ENCODE results near the gene HDAC3.

The HDAC3 gene

DNA sequence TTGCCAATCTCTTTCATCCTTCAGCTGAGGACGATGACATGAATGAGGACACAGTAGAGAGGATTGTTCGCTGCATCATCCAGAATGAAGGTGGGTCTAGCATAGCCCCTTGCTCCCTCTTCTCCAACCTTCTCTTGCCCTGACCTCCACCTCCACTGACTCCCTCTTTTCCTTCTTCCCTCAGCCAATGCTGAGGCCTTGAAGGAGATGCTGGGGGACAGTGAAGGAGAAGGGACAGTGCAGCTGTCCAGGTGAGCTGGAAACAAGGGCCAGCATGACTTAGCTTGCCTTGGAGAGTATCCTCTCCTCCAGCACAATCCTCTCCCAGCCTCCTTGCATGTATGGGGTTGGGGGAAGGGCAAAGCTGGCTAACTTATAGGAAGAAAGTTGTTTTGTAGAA, 2.1 kb upstream of the HDAC3 start:
- TF ChIP-seq CREB1 (IDR thresholded peaks at IDR 0.05; ENCODE audit: low read depth) (no peak), YY1 (IDR thresholded peaks at IDR 0.05; ENCODE audit: low read depth) (no peak), TCF12 (IDR thresholded peaks at IDR 0.05; ENCODE audit: low read depth) (no peak), RAD21 (IDR thresholded peaks at IDR 0.05; ENCODE audit: low read depth) (no peak), EGR1 (IDR thresholded peaks at IDR 0.05) (no peak), FOXM1 (IDR thresholded peaks at IDR 0.05; ENCODE audit: borderline replicate concordance, low read depth) (no peak), EP300 (IDR thresholded peaks at IDR 0.05; ENCODE audit: borderline replicate concordance) (no peak), TEAD4 (IDR thresholded peaks at IDR 0.05) (no peak), TAF1 (IDR thresholded peaks at IDR 0.05; ENCODE audit: low read depth) (no peak), NFIC (IDR thresholded peaks at IDR 0.05) (no peak), ZBTB7A (IDR thresholded peaks at IDR 0.05; ENCODE audit: low read depth) (no peak), CEBPB (IDR thresholded peaks at IDR 0.05) (no peak)
- TF ChIP-seq, protein P1, sequence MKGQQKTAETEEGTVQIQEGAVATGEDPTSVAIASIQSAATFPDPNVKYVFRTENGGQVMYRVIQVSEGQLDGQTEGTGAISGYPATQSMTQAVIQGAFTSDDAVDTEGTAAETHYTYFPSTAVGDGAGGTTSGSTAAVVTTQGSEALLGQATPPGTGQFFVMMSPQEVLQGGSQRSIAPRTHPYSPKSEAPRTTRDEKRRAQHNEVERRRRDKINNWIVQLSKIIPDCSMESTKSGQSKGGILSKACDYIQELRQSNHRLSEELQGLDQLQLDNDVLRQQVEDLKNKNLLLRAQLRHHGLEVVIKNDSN (IDR thresholded peaks at IDR 0.05): no peak
- TF ChIP-seq, protein P2, sequence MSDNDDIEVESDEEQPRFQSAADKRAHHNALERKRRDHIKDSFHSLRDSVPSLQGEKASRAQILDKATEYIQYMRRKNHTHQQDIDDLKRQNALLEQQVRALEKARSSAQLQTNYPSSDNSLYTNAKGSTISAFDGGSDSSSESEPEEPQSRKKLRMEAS (IDR thresholded peaks at IDR 0.05): no peak
- TF ChIP-seq, protein P3, sequence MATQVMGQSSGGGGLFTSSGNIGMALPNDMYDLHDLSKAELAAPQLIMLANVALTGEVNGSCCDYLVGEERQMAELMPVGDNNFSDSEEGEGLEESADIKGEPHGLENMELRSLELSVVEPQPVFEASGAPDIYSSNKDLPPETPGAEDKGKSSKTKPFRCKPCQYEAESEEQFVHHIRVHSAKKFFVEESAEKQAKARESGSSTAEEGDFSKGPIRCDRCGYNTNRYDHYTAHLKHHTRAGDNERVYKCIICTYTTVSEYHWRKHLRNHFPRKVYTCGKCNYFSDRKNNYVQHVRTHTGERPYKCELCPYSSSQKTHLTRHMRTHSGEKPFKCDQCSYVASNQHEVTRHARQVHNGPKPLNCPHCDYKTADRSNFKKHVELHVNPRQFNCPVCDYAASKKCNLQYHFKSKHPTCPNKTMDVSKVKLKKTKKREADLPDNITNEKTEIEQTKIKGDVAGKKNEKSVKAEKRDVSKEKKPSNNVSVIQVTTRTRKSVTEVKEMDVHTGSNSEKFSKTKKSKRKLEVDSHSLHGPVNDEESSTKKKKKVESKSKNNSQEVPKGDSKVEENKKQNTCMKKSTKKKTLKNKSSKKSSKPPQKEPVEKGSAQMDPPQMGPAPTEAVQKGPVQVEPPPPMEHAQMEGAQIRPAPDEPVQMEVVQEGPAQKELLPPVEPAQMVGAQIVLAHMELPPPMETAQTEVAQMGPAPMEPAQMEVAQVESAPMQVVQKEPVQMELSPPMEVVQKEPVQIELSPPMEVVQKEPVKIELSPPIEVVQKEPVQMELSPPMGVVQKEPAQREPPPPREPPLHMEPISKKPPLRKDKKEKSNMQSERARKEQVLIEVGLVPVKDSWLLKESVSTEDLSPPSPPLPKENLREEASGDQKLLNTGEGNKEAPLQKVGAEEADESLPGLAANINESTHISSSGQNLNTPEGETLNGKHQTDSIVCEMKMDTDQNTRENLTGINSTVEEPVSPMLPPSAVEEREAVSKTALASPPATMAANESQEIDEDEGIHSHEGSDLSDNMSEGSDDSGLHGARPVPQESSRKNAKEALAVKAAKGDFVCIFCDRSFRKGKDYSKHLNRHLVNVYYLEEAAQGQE (IDR thresholded peaks at IDR 0.05; ENCODE audit: low read depth): no peak

DNA sequence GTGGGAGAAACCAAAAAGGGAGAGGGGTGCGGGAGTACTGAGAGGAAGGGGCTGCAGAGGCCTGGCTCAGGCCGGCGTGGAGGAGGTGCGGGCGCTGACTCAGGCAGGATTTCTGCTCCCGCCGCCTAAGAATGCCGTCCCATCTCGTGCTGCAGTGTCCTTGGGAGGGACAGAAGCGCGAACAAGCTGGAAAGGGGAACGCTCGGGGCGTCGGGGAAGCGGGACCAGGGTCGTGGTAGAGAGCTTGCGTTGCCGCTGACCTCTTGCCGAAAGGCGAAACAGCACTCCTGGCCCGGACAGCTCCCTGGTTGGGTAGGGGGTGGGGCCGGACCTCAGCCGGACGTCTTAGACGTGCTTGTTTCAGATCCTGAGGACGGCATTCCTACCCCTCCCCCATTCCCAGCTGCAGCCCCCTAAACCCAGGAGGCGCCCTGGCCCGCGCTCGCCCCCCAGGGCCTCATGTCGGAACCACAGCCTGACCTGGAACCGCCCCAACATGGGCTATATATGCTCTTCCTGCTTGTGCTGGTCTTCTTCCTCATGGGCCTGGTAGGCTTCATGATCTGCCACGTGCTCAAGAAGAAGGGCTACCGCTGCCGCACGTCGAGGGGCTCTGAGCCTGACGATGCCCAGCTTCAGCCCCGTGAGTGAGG, 1.2 kb upstream of the HDAC3 start:
- TF ChIP-seq TAF1 (IDR thresholded peaks at IDR 0.05; ENCODE audit: low read depth) (0 out of 2 replicates have a peak, but pooled peaks have one; percentile 11), TEAD4 (IDR thresholded peaks at IDR 0.05) (no peak), EP300 (IDR thresholded peaks at IDR 0.05; ENCODE audit: borderline replicate concordance) (no peak), TCF12 (IDR thresholded peaks at IDR 0.05; ENCODE audit: low read depth) (peak; percentile 32), NFIC (IDR thresholded peaks at IDR 0.05) (no peak), CEBPB (IDR thresholded peaks at IDR 0.05) (no peak), ZBTB7A (IDR thresholded peaks at IDR 0.05; ENCODE audit: low read depth) (peak; percentile 56; the same call in 1 of the 2 replicates)
- TF ChIP-seq, protein P3 (IDR thresholded peaks at IDR 0.05; ENCODE audit: low read depth): peak; percentile 89
- TF ChIP-seq, protein P2 (IDR thresholded peaks at IDR 0.05): peak; percentile 50; the same call in 1 of the 2 replicates

DNA sequence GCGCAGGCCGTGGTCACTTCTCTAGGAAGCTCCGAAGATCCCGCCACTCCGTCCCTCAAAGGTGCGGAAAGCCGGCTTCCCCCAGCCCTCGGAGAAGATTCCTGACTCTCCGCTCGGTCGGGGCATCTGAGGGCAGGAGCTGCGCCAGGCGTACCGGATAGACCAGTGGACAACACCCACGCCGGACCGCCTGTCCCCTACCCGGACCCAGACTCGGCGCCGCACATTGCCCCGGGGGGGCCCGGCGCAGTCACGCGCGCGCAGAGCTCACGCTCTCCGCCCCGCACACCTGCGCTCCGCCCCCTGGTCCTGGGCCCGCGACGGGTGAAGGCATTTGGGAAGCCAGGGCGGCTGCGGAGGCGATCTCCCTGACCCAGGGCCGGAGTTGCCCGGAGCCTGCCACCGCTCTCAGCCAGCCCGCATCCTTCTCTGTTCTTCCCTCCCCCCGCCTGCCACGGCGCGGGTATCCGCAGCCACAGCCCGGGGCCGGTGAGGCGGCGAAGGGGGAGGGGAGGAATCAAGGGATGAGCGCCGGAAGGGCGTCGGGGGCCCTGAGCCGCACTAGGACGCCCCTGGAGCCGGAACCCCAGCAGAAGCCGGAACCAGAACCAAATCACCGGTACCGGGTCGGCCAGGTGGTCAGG, 596 bp upstream of the HDAC3 start:
- TF ChIP-seq, protein P2 (IDR thresholded peaks at IDR 0.05): peak; percentile 9
- TF ChIP-seq TAF1 (IDR thresholded peaks at IDR 0.05; ENCODE audit: low read depth) (peak; percentile 18), TCF12 (IDR thresholded peaks at IDR 0.05; ENCODE audit: low read depth) (0 out of 2 replicates have a peak, but pooled peaks have one; percentile 7), ZBTB7A (IDR thresholded peaks at IDR 0.05; ENCODE audit: low read depth) (no peak)

DNA sequence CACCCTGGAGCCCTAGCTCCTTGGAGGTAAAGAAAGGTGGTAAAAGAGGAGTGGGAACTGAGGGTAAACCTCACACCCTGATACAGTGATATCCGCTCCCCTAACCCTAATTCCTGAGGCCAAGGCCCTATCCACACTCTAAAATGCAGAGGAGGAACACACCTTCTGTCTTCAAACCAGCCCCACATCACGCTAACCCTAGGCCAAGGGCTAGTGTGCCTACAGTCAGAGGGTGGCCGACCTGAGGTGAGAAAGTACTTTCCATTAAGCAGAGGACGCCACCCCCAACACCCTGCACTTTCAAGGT, 590 bp downstream of the HDAC3 start:
- no peak for TF ChIP-seq FOXM1 (IDR thresholded peaks at IDR 0.05; ENCODE audit: borderline replicate concordance, low read depth)
- no peak for TF ChIP-seq EP300 (IDR thresholded peaks at IDR 0.05; ENCODE audit: borderline replicate concordance)
- TF ChIP-seq, protein P2 (IDR thresholded peaks at IDR 0.05): no peak
- TF ChIP-seq, protein P3 (IDR thresholded peaks at IDR 0.05; ENCODE audit: low read depth): no peak
- no peak for TF ChIP-seq YY1 (IDR thresholded peaks at IDR 0.05; ENCODE audit: low read depth)
- TF ChIP-seq, protein P1 (IDR thresholded peaks at IDR 0.05): no peak
- TF ChIP-seq CREB1 (IDR thresholded peaks at IDR 0.05; ENCODE audit: low read depth): no peak
- no peak for TF ChIP-seq NFIC (IDR thresholded peaks at IDR 0.05)
- TF ChIP-seq RAD21 (IDR thresholded peaks at IDR 0.05; ENCODE audit: low read depth): no peak
- no peak for TF ChIP-seq CEBPB (IDR thresholded peaks at IDR 0.05)
